MCF 10A (cell line): Measurements from ENCODE around the gene KCNMA1. TPM values are rescaled to one million over a fixed set of nuclear protein-coding genes. Genes with fewer than 3 reads are reported as not detected.

Experiments
- BruUV-seq: library from RNA; stranded (reverse); fragments of 400-500 nt; replicated peaks from 2 replicates; lab custom pipeline; 2021; lab: Mats Ljungman, UMichigan
- CTCF ChIA-PET: fragments of 300-600 bp; sonication (Branson Sonifier 250); formaldehyde crosslinking; extraction: SDS; loops from one replicate; lab custom pipeline; 2021; ENCODE audit warnings: antibody characterized with exemption, inconsistent platforms; lab: Yijun Ruan, JAX
- POLR2A ChIA-PET: fragments of 300-600, 350-650 bp; sonication (Branson Sonifier 250); formaldehyde crosslinking; extraction: SDS; loops from one replicate; lab custom pipeline; 2020; ENCODE audit warnings: antibody characterized with exemption, inconsistent platforms; lab: Yijun Ruan, JAX
- DNase-seq: peaks from one replicate; pipeline ENCODE4 v3.0.0-alpha.2; 2018; ENCODE audit not compliant: unreplicated experiment
- H3K27ac Mint-ChIP-seq: one replicate; pipeline ENCODE4 v1.8.0; 2022; ENCODE audit warnings: mild to moderate bottlenecking, low read depth, mixed read lengths; ENCODE audit not compliant: unreplicated experiment
- H3K27me3 Mint-ChIP-seq: one replicate; pipeline ENCODE4 v1.8.0; 2022; ENCODE audit warnings: mixed read lengths; ENCODE audit not compliant: insufficient read depth, unreplicated experiment
- H3K36me3 Mint-ChIP-seq: one replicate; pipeline ENCODE4 v1.8.0; 2022; ENCODE audit warnings: mild to moderate bottlenecking, moderate library complexity, mixed read lengths; ENCODE audit not compliant: insufficient read depth, unreplicated experiment
- H3K4me1 Mint-ChIP-seq: one replicate; pipeline ENCODE4 v1.8.0; 2022; ENCODE audit warnings: mixed read lengths; ENCODE audit not compliant: insufficient read depth, unreplicated experiment
- H3K4me3 Mint-ChIP-seq: one replicate; pipeline ENCODE4 v1.8.0; 2022; ENCODE audit warnings: mild to moderate bottlenecking, moderate library complexity, mixed read lengths; ENCODE audit not compliant: unreplicated experiment
- H3K9me3 Mint-ChIP-seq: one replicate; pipeline ENCODE4 v1.8.0; 2022; ENCODE audit warnings: mixed read lengths; ENCODE audit not compliant: unreplicated experiment
- intact Hi-C: fragments of 100-400 bp; cut with micrococcal nuclease; formaldehyde crosslinking; loops from 2 replicates; pipeline ENCODE4 v1.14.1; 2022
- total RNA-seq: library from RNA; stranded (reverse); gene quantifications from 2 replicates; pipeline ENCODE4 v1.2.3, GENCODE V29; 2022
- TF ChIP-seq, protein P1 (sequence below): fragments of 200-600 bp; IDR thresholded peaks from one replicate; pipeline ENCODE4 v1.8.0; 2022; ENCODE audit warnings: antibody characterized with exemption, mild to moderate bottlenecking; ENCODE audit not compliant: unreplicated experiment

Gene KCNMA1
- total RNA-seq, 1 experiment from 2014 or later, result 7.5 TPM

DNA sequence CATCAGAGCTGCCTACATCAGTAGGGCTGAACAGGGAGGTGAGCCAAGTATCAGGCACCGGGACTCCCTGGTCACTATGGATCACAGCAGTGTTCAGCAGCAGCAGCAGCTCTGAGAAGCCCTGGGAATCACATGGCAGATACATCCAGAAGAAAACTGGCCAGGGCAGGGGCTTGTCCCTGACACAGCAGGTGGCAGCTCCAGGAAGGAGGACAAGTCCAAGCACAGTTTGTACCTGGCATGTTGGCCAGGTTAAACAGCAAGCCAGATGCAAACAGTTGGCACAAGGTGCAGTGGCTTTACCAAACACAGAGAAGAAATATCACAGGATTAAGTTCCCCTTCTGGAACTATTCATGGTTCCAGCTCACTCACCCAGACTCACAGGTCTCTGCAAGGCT, 139.4 kb downstream of the KCNMA1 start:
- no peak for DNase-seq
- peaks cover 16% of the 10 kb centered on the region for H3K4me1 Mint-ChIP-seq
- ChIA-PET POLR2A (no interaction called here), CTCF (interaction anchor here (0.6 kb wide), 1 partner anchor 324 kb away, joined by 4 read pairs; no protein-coding TSS in a partner anchor)
- H3K27ac Mint-ChIP-seq, result no peak overlapping the region
- no peaks in the 10 kb centered on the region for H3K36me3 Mint-ChIP-seq
- intact Hi-C loops, result no loop called here
- H3K27me3 Mint-ChIP-seq, result no peaks in the 10 kb centered on the region
- no TSS peak for BruUV-seq
- H3K9me3 Mint-ChIP-seq, result no peaks in the 10 kb centered on the region
- H3K4me3 Mint-ChIP-seq, result no peak overlapping the region
- TF ChIP-seq, protein P1, sequence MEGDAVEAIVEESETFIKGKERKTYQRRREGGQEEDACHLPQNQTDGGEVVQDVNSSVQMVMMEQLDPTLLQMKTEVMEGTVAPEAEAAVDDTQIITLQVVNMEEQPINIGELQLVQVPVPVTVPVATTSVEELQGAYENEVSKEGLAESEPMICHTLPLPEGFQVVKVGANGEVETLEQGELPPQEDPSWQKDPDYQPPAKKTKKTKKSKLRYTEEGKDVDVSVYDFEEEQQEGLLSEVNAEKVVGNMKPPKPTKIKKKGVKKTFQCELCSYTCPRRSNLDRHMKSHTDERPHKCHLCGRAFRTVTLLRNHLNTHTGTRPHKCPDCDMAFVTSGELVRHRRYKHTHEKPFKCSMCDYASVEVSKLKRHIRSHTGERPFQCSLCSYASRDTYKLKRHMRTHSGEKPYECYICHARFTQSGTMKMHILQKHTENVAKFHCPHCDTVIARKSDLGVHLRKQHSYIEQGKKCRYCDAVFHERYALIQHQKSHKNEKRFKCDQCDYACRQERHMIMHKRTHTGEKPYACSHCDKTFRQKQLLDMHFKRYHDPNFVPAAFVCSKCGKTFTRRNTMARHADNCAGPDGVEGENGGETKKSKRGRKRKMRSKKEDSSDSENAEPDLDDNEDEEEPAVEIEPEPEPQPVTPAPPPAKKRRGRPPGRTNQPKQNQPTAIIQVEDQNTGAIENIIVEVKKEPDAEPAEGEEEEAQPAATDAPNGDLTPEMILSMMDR, result no peak

DNA sequence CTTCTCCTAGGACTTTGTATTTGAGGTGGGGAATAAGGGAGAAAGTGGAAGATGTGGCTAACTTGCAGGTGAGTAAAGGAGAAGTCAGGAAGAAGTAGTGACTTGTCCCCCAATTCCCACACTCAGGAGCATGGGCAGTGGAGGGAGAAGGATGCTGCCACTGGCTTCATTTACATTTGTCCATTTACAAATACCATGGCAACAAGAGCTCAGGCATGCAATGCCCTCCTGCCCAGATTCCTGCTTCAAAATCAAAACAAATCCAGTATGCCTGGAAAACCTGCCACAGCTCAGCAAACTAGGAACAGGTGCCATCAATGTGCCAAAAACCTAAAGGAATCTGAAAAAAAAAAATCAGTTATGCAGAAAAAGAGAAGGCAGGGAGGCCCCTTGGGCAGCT, 139.9 kb downstream of the KCNMA1 start:
- no TSS peak for BruUV-seq
- Mint-ChIP-seq H3K36me3 (no peaks in the 10 kb centered on the region), H3K4me1 (peaks cover 16% of the 10 kb centered on the region), H3K4me3 (no peak overlapping the region), H3K27ac (no peak overlapping the region), H3K27me3 (no peaks in the 10 kb centered on the region), H3K9me3 (no peaks in the 10 kb centered on the region)
- CTCF ChIA-PET, result interaction anchor here (0.6 to 2.2 kb wide), 3 partner anchors 146 to 324 kb away, joined by 3 to 4 read pairs (median 4); no protein-coding TSS in a partner anchor
- TF ChIP-seq, protein P1, result no peak
- intact Hi-C loops, result no loop called here
- POLR2A ChIA-PET, result no interaction called here
- DNase-seq, result no peak

DNA sequence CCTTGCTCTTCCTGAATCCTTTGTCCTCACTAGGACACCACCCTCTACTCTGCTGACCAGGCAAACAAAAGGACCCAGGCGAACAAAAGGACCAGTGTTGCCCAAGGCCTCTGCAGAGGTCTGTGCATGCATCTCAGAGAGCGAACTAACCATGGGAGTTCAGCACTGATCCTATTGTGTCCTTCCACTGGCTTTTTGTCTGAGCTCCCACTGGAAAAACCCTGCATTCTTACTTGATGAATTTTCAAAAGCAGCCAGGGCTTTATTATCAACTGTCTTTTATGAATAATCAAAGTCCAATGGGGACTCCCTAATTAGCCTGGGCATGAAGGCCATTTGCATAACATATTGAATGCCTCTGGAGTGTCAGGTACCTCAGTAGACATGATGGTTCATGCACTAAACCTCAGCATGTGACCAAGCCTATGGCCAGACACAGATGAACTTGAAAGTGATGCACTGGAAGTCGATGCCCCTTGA, 140.6 kb downstream of the KCNMA1 start:
- peaks cover 16% of the 10 kb centered on the region for H3K4me1 Mint-ChIP-seq
- no peak overlapping the region for H3K4me3 Mint-ChIP-seq
- BruUV-seq, result no TSS peak
- no peaks in the 10 kb centered on the region for H3K9me3 Mint-ChIP-seq
- no peaks in the 10 kb centered on the region for H3K36me3 Mint-ChIP-seq
- no peaks in the 10 kb centered on the region for H3K27me3 Mint-ChIP-seq
- ChIA-PET POLR2A (no interaction called here), CTCF (interaction anchor here (0.6 to 2.2 kb wide), 2 partner anchors 147 to 323 kb away, joined by 3 to 4 read pairs; no protein-coding TSS in a partner anchor)
- no peak overlapping the region for H3K27ac Mint-ChIP-seq
- DNase-seq, result no peak
- TF ChIP-seq, protein P1, result no peak
- intact Hi-C loops, result no loop called here

DNA sequence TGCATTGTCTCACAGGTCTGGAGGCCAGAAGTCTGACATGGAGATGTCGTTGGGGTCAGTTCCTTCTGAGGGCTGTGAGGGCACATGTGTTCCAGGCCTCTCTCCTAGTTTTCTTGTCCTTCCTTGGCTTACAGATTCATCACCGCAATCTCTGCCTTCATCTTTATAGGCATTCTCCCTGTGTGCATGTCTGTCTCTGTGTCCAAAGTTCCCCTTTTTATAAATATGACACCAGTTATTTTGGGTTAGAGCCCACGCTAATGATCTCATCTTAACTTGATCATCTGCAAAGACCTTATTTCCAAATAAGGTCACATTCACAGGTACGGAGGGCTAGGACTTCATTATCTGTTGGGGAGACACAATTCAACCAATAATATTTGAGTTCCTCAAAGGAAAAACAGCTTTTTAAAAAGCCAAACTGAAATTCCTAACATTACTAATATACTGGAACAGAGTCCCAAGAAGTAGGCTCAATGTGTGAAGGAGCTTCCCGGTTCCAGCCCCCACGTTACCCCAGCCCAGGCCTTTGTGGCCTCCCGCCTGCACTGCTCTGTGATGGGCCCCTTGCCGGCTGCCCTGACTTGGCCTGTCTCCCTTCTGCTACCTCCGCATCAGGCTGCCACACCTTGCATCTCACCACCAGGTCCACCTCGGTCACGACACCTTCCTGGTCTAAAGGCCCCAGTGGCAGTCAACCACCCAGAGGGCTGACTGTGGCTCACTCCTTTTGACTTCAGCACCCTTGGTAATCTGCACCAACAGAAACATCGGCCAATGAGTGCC, 142.7 kb downstream of the KCNMA1 start:
- Mint-ChIP-seq H3K4me3 (no peak overlapping the region), H3K27me3 (no peaks in the 10 kb centered on the region), H3K9me3 (no peaks in the 10 kb centered on the region), H3K36me3 (no peaks in the 10 kb centered on the region), H3K27ac (no peak overlapping the region), H3K4me1 (peaks cover 11% of the 10 kb centered on the region)
- intact Hi-C loops, result loop anchor here (1.0 kb wide), 1 partner anchor 110 kb away; no protein-coding TSS in a partner anchor
- CTCF ChIA-PET, result interaction anchor here (0.7 to 1.5 kb wide), 4 partner anchors 17 to 245 kb away, joined by 3 to 5 read pairs (median 3); no protein-coding TSS in a partner anchor
- BruUV-seq, result no TSS peak
- TF ChIP-seq, protein P1, result no peak
- POLR2A ChIA-PET, result interaction anchor here (0.6 kb wide), 1 partner anchor 249 kb away, joined by 3 read pairs; no protein-coding TSS in a partner anchor
- no peak for DNase-seq
